ENCODE data around the gene RUNX3.
"Not testable (repeated sequence)": the region's sequence is repeated elsewhere in the genome, so short reads cannot be mapped to it uniquely, and the experiment has no call there.

RUNX3 gene

DNA sequence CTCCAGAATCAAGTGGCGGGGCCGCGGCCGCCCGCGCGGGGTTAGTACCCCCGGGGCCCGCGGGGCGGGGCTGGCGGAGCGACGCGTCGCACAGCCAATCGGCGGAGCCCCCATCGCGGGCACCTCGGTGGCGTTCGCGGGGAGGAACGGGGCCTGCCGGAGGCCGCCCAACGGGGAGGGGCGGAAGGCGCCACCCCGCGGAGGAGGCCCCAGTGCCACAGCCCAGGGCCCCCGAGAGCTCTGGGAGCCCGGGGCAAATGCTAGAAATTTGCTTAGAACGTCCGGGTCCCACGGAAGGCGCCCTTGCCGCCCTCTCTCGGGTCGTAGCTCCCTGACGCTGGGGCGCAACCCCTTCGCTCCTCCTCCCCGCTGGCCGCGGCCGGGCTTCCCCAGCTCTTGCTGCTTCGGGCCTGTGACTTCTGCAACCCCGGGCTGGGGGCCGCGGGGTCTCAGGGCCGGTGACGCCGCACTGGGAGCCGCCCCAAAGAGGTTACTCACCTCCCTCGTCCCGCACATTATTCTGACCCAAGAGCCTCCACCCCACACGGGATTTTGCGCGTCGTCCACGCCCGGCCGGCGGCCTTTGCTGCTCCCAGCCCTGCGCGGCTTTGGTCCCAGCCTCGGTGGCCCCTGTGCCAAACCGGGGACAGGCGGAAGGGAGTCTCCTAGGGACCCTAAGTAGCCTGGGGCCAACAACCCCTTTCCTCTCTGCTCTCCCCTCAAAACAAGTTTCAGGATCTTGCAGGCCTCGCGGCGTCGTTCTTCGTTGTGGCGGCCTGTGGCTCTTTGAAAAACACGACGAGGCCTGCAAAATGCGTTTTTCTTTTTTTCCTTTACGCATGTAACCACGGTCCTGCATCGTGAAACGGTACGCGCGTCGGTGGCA, at the start of gene RUNX3:
TSS of gene RUNX3 (minus strand) at position 17 of the 886 bp plus-strand sequence. CDS start 408 bp downstream, outside the sequence.
- no peak for DNase-seq (ENCODE audit: low read depth)

GRCh38 chr1:24979232-24979631, 49.2 kb upstream of the RUNX3 start:
- not testable (repeated sequence) for DNase-seq (ENCODE audit: low read depth)

GRCh38 chr1:24978383-24979032, 48.4 kb upstream of the RUNX3 start:
- DNase-seq (ENCODE audit: low read depth): no peak

- DNase-seq (ENCODE audit: low read depth): no peak
Measured at GRCh38 chr1:24975391-24975790, 45.3 kb upstream of the RUNX3 start.

GRCh38 chr1:24973315-24973714, 43.2 kb upstream of the RUNX3 start:
- DNase-seq (ENCODE audit: low read depth): no peak

DNA sequence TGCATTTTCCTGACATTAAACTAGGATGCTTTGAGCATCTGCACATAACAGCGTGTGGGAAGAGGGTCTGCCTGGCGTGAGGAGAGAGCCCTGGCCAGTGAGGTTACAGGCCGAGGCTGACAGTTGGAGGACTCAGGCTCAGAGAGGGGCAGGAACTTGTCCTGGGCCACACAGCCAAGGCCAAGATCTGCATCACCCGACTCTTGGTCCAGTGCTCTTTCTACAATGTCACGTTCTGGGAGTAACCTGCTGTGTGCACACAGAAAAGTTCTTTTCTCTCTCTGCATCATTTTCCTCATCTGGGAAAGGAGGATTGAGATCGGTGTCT, 42.8 kb upstream of the RUNX3 start:
- DNase-seq (ENCODE audit: low read depth): no peak

- DNase-seq (ENCODE audit: low read depth): no peak
Measured at GRCh38 chr1:24972221-24972914, 42.3 kb upstream of the RUNX3 start.

DNA sequence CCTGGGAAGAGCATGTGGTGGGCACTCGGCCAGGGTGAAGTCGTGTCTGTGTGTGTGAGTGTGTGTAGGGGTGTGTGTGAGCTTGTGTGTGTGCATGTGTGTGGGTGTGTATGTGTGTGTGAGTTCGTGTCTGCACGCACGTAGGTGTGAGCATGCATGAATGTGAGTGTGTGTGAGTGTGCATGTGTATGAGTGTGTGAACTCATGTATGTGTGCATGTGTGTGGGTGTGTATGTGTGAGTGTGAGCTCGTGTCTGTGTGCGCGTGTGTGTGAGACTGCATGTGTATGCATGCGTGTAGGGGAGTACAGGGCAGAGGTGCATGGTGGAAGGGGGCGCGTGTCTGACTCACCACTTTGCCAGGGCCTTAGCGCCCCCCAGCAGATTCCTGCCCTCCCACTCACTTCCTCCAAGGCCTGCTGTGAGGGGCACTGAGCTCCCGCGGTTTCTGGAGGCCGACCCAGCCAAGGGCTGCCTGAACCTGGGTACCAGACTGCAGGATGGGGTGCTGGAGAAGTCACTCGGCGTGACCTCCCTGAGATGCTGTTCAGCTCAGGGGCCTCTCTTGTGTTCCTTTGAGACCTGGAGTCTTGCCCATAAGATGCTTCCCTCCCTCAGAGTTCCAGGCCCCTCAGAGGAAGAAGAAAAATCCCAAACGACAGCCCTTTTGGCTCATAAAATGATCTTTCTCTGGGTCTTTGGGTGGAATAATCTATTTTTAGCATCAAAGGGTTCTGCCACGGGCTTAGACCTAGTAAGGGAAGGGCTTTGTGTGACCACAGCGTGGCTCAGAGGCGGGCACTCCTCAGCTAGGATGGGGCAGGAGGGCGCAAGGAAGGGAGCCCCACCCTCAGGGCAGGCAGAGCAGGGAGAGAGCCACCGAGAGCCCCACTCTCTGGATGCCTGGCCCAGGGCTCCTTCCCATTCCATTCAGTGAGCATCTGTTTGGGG, 41.1 kb upstream of the RUNX3 start:
- DNase-seq (ENCODE audit: low read depth): no peak

DNA sequence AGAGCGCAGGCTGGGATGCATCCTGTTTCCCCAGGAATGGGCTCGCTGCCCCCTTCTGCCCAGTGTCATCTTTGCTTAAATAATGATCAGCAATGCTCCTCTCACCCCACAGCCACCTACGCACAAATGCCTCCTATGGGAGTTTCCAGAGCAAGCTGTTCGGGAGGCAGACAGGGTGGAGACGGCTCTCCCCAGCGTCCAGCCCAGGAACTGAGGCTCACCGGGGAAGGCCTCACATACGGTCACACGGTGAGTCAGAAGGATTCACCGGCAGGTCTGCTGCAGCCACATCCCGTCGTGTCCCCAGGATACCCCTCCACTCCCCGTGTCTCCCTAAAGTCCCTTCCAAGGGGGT, 40.3 kb upstream of the RUNX3 start:
- DNase-seq (ENCODE audit: low read depth): peak; percentile 70

GRCh38 chr1:24969596-24970398, 39.7 kb upstream of the RUNX3 start:
- no peak for DNase-seq (ENCODE audit: low read depth)

DNA sequence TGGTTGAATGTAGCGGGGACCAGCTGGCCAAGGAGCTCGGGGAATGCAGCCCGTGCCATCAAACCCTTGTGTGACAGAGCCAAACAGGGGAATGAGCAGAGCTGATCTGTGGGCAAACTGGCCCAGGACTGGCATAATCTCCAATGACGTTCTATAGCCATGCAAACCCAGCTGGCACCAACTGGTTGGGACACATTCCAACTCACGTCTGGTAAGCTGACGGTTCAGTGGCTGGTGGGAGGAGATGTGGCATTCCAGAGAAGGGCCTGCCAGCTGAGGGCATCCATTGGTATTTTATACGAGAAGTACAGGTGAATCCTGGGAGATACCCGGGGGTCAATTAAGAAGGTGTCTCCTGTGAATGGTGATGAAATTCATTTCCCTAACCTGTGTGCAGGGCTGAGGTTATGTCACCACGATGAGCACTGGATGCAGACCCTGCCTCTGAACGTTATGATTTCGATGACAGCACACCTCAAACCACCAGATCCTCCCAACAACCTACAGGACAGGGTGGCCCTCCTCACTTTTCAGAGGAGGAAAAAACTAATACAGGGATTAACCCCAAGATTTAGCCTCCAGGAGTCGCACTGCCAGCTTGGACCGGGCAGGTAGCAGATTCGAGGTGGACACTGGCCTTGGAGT, 39.0 kb upstream of the RUNX3 start:
- DNase-seq (ENCODE audit: low read depth): no peak

DNA sequence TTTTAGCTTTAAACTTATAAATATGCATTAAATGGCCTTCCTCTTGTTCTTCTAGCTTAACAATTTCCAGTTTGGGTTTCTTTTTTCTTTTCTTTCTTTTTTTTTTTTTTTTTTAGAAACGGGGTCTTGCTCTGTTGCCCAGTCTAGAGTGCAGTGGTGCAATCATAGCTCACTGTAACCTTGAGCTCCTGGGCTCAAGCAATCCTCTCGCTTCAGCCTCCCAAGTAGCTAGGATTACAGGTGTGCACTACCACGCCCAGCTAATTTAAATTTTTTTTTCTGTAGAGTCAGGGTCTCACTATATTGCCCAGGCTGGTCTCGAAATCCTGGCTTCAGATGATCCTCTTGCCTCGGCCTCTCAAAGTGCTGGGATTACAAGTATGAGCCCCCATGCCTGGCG, 37.9 kb upstream of the RUNX3 start:
- DNase-seq (ENCODE audit: low read depth): no peak

GRCh38 chr1:24967555-24967954, 37.5 kb upstream of the RUNX3 start:
- no peak for DNase-seq (ENCODE audit: low read depth)

DNA sequence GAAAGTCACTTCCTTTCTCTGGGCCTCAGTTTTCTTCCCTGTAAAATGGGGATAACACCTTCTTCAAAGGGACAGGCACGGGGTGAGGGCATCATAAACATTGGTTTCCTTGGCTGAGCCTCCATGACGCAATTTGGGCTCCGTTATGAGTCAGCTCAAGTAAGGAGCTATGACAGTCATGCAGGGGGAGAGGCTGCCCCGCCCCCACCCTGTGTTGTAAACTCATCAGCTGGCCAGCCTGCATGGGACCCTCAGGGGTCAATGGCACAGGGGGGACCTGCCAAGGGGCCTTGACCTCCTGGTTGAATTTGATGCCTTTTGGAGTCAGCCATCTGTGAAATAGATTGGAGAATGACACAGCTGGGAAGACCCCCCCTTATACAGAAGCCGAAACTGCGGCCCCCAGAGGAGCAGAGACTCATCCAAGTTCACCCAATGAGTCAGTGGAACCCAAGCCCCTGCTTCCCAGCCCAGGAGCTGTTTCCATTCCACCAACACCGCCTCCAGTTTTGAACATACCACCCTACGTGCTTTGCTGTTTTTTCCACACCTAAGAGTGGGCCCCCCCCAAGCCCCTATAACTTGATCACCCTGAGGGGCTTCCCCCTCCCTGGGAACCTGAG, 36.8 kb upstream of the RUNX3 start:
- peak; percentile 87 for DNase-seq (ENCODE audit: low read depth)

DNA sequence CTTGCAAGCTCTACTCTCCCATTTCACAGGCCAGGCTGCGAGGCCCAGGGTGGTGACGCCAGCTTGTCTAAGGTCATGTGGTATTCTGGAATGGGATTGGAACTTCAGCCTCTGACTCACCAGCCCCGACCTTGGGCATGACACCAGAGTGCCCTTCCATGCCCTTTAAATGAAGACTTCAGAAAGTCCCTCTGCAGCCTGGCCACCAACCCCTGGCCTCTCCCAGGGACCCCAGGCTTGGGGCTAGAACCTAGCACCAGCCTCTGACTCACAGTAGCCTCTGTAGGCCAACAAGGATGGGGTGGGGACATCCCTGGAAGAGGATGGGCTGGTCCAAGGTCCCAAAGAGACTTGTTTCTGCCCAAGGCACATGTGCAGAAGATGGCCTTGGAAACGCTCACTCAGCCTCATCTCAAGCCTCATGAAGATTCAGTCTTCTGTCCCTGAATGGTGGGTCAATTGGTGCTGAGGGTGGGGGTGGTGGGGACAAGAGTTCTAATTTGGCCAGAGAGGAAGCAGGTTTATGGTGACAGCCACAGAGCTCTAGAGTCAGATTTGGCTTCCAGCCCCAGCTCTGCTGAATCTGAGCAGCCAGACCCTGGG, 36.1 kb upstream of the RUNX3 start:
- no peak for DNase-seq (ENCODE audit: low read depth)

GRCh38 chr1:24965571-24965930, 35.5 kb upstream of the RUNX3 start:
- no peak for DNase-seq (ENCODE audit: low read depth)

GRCh38 chr1:24964811-24965570, 34.9 kb upstream of the RUNX3 start:
- peak; percentile 16 for DNase-seq (ENCODE audit: low read depth)

DNA sequence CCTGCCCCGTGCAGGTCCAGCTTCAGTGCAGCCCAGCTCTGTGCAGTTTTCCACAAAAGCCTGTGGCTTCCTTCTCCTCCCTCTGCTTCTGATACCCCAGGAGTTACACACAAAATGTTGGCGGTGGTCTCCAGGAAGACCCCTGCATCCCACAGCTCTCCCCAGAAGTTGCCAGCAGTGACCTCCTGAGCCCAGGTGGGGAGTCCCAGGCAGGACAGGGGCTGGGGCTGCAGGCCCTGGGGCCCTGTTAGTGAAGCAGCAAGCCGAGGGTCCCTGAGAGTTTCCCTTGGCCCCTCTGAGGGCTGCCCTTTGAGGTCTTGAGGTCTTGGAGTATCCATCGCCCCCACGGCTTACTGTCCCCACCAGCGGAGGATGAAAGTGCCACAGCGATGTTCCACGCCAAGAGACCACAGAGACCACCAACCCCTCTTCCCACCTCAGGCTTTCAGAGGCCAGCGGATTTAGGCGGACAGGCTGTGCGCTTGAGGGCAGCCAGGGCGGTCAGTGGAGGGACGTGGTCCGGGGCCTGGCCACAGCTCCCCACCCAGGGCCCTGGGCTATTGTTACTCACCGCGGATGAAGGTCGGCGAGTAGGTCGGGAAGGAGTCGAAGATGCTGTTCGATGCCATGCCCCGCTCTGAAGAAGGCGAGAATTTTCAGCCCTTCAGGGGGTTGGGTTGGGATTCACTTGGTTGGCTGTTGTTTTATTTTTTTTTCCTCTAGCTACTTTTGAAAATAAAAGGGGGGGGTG, 34.0 kb upstream of the RUNX3 start:
- DNase-seq (ENCODE audit: low read depth): no peak
